ENCODE measurements around the gene KAT6B.

Gene KAT6B

GRCh38 chr10:74977913-74978847, 151.8 kb downstream of the KAT6B start:
- peak; percentile 97 for ATAC-seq
- Mint-ChIP-seq H3K9me3 (no peaks in the 10 kb centered on the region), H3K27me3 (no peaks in the 10 kb centered on the region), H3K4me3 (peak overlapping the region; percentile 60 to 77), H3K27ac (peak overlapping the region; percentile 57 to 71), H3K4me1 (peaks cover 54% of the 10 kb centered on the region)
- DNase-seq, result peak; percentile 51 to 78

GRCh38 chr10:74981831-74982633, 155.6 kb downstream of the KAT6B start:
- Mint-ChIP-seq H3K27ac (no peak overlapping the region), H3K4me3 (no peak overlapping the region), H3K27me3 (no peaks in the 10 kb centered on the region), H3K4me1 (peaks cover 40% of the 10 kb centered on the region), H3K9me3 (no peaks in the 10 kb centered on the region)
- DNase-seq (no peak), ATAC-seq (no peak)

GRCh38 chr10:74982634-74982982, 156.2 kb downstream of the KAT6B start:
- no peak for ATAC-seq
- no peak overlapping the region for H3K4me3 Mint-ChIP-seq
- H3K4me1 Mint-ChIP-seq, result peaks cover 38% of the 10 kb centered on the region
- H3K27ac Mint-ChIP-seq, result no peak overlapping the region
- no peaks in the 10 kb centered on the region for H3K9me3 Mint-ChIP-seq
- no peaks in the 10 kb centered on the region for H3K27me3 Mint-ChIP-seq
- DNase-seq, result no peak

- DNase-seq (no peak), ATAC-seq (no peak)
- H3K4me3 Mint-ChIP-seq, result no peak overlapping the region
- H3K27ac Mint-ChIP-seq, result no peak overlapping the region
- H3K27me3 Mint-ChIP-seq, result no peaks in the 10 kb centered on the region
- peaks cover 38% of the 10 kb centered on the region for H3K4me1 Mint-ChIP-seq
- no peaks in the 10 kb centered on the region for H3K9me3 Mint-ChIP-seq
Measured at GRCh38 chr10:74983383-74983782, 157.0 kb downstream of the KAT6B start.

GRCh38 chr10:74987339-74988053, 161.1 kb downstream of the KAT6B start:
- no peak for DNase-seq
- Mint-ChIP-seq H3K9me3 (no peaks in the 10 kb centered on the region), H3K4me1 (peaks cover 39% of the 10 kb centered on the region), H3K27ac (no peak overlapping the region), H3K4me3 (no peak overlapping the region), H3K27me3 (no peaks in the 10 kb centered on the region)
- no peak for ATAC-seq

- peak; percentile 39 for ATAC-seq
- H3K9me3 Mint-ChIP-seq, result no peaks in the 10 kb centered on the region
- H3K4me1 Mint-ChIP-seq, result peaks cover 32% of the 10 kb centered on the region
- no peaks in the 10 kb centered on the region for H3K27me3 Mint-ChIP-seq
- H3K4me3 Mint-ChIP-seq, result no peak overlapping the region
- H3K27ac Mint-ChIP-seq, result peak overlapping the region in 1 of 2 donors; percentile 31
- no peak for DNase-seq
Measured at GRCh38 chr10:74988054-74988775, 161.8 kb downstream of the KAT6B start.

GRCh38 chr10:74988832-74989561, 162.6 kb downstream of the KAT6B start:
- ATAC-seq (no peak), DNase-seq (no peak)
- Mint-ChIP-seq H3K27me3 (no peaks in the 10 kb centered on the region), H3K27ac (no peak overlapping the region), H3K4me3 (no peak overlapping the region), H3K9me3 (no peaks in the 10 kb centered on the region), H3K4me1 (peaks cover 30% of the 10 kb centered on the region)

GRCh38 chr10:74991435-74991834, 165.0 kb downstream of the KAT6B start:
- no peaks in the 10 kb centered on the region for H3K9me3 Mint-ChIP-seq
- H3K27ac Mint-ChIP-seq, result no peak overlapping the region
- H3K4me1 Mint-ChIP-seq, result peaks cover 36% of the 10 kb centered on the region
- H3K27me3 Mint-ChIP-seq, result no peaks in the 10 kb centered on the region
- ATAC-seq (peak; percentile 86), DNase-seq (no peak)
- no peak overlapping the region for H3K4me3 Mint-ChIP-seq

- ATAC-seq (no peak), DNase-seq (no peak)
- Mint-ChIP-seq H3K27me3 (no peaks in the 10 kb centered on the region), H3K9me3 (no peaks in the 10 kb centered on the region), H3K4me1 (peaks cover 36% of the 10 kb centered on the region), H3K27ac (no peak overlapping the region), H3K4me3 (no peak overlapping the region)
Measured at GRCh38 chr10:74992068-74992467, 165.7 kb downstream of the KAT6B start.

- Mint-ChIP-seq H3K9me3 (no peaks in the 10 kb centered on the region), H3K4me3 (no peak overlapping the region), H3K27ac (no peak overlapping the region), H3K27me3 (no peaks in the 10 kb centered on the region), H3K4me1 (peaks cover 21% of the 10 kb centered on the region)
- no peak for DNase-seq
- no peak for ATAC-seq
Measured at GRCh38 chr10:74993649-74994048, 167.2 kb downstream of the KAT6B start.

- DNase-seq (no peak), ATAC-seq (no peak)
- H3K27me3 Mint-ChIP-seq, result no peaks in the 10 kb centered on the region
- H3K4me1 Mint-ChIP-seq, result peaks cover 23% of the 10 kb centered on the region
- H3K4me3 Mint-ChIP-seq, result no peak overlapping the region
- H3K27ac Mint-ChIP-seq, result no peak overlapping the region
- no peaks in the 10 kb centered on the region for H3K9me3 Mint-ChIP-seq
Measured at GRCh38 chr10:74994854-74995253, 168.5 kb downstream of the KAT6B start.

- no peak overlapping the region for H3K27ac Mint-ChIP-seq
Measured at GRCh38 chr10:74995806-74996205, 169.4 kb downstream of the KAT6B start.

GRCh38 chr10:74997163-74997562, 170.8 kb downstream of the KAT6B start:
- Mint-ChIP-seq H3K4me1 (peaks cover 33% of the 10 kb centered on the region), H3K27me3 (no peaks in the 10 kb centered on the region), H3K9me3 (no peaks in the 10 kb centered on the region), H3K4me3 (no peak overlapping the region), H3K27ac (no peak overlapping the region)
- no peak for ATAC-seq
- no peak for DNase-seq

More at GRCh38 chr10:74995806-74996205, 169.4 kb downstream of the KAT6B start:
- no peaks in the 10 kb centered on the region for H3K9me3 Mint-ChIP-seq
- H3K4me3 Mint-ChIP-seq, result no peak overlapping the region
- ATAC-seq (no peak), DNase-seq (no peak)
- peaks cover 33% of the 10 kb centered on the region for H3K4me1 Mint-ChIP-seq
- no peaks in the 10 kb centered on the region for H3K27me3 Mint-ChIP-seq

- H3K4me3 Mint-ChIP-seq, result no peak overlapping the region
- H3K27ac Mint-ChIP-seq, result peak overlapping the region in 1 of 2 donors; percentile 74
- ATAC-seq (peak; percentile 42), DNase-seq (no peak)
- H3K4me1 Mint-ChIP-seq, result peaks cover 20% of the 10 kb centered on the region
- H3K9me3 Mint-ChIP-seq, result no peaks in the 10 kb centered on the region
- H3K27me3 Mint-ChIP-seq, result no peaks in the 10 kb centered on the region
Measured at GRCh38 chr10:75000748-75001321, 174.4 kb downstream of the KAT6B start.

All from stimulated activated naive CD8-positive, alpha-beta T cell treated with anti-CD3 and anti-CD28 coated beads, Interleukin-15, amount 100 ng/mL, for 72 hours (primary cell).